ENCODE data around the gene STK11IP. TPM values are rescaled to one million over a fixed set of nuclear protein-coding genes. Genes with fewer than 3 reads are reported as not detected.
A peak's percentile ranks its signal among the peaks of the same experiment; 100 is the strongest.

STK11IP gene
- total and polyA plus RNA-seq, 2 of the 13 experiments (the other 11 are each of a cell fraction or from before 2014, with no cell fraction given): 12.8 to 24.0 TPM

- TF ChIP-seq PRDM10 (CRISPR knock-in tag; IDR thresholded peaks at IDR 0.05; ENCODE audit: low read depth): 0 out of 2 replicates have a peak, but pooled peaks have one; percentile 49
- 0 out of 2 replicates have a peak, but pooled peaks have one; percentile 40 for TF ChIP-seq HMG20B (CRISPR knock-in tag; conservative IDR thresholded peaks at IDR 0.05)
- TF ChIP-seq TRIM22 (IDR thresholded peaks at IDR 0.05): no peak
- TF ChIP-seq PHF5A (CRISPR knock-in tag; IDR thresholded peaks at IDR 0.05; ENCODE audit: low read depth, unreplicated experiment): peak; percentile 52
- TF ChIP-seq MLX (CRISPR knock-in tag; IDR thresholded peaks at IDR 0.05): 0 out of 2 replicates have a peak, but pooled peaks have one; percentile 43
- TF ChIP-seq ZBTB25 (CRISPR knock-in tag; IDR thresholded peaks at IDR 0.05): peak; percentile 85; the same call in 1 of the 2 replicates
- peak; percentile 72 for TF ChIP-seq CBX1 (IDR thresholded peaks at IDR 0.05; ENCODE audit: low read depth)
- no peak for TF ChIP-seq ZNF460 (CRISPR knock-in tag; IDR thresholded peaks at IDR 0.05; ENCODE audit: borderline replicate concordance)
- peak; percentile 73; the same call in 1 of the 2 replicates for TF ChIP-seq AHR (CRISPR knock-in tag; IDR thresholded peaks at IDR 0.05)
- TF ChIP-seq ZNF264 (CRISPR knock-in tag; IDR thresholded peaks at IDR 0.05): no peak
- no peak for TF ChIP-seq ZNF841 (CRISPR knock-in tag; IDR thresholded peaks at IDR 0.05; ENCODE audit: borderline replicate concordance)
- no peak; the same call in 1 of the 2 replicates for TF ChIP-seq SAFB2 (CRISPR knock-in tag; IDR thresholded peaks at IDR 0.05; ENCODE audit: borderline replicate concordance, low read depth)
- no peak for TF ChIP-seq MED13 (CRISPR knock-in tag; IDR thresholded peaks at IDR 0.05)
- no peak for TF ChIP-seq ZNF383 (CRISPR knock-in tag; IDR thresholded peaks at IDR 0.05; ENCODE audit: borderline replicate concordance)
- no peak for TF ChIP-seq ZBTB39 (CRISPR knock-in tag; IDR thresholded peaks at IDR 0.05)
- TF ChIP-seq HINFP (CRISPR knock-in tag; IDR thresholded peaks at IDR 0.05; ENCODE audit: low read depth): no peak
- no peak for TF ChIP-seq NONO (IDR thresholded peaks at IDR 0.05)
- TF ChIP-seq NONO (CRISPR knock-in tag; conservative IDR thresholded peaks at IDR 0.05): peak; percentile 86
- no peak for TF ChIP-seq ELF4 (CRISPR knock-in tag; IDR thresholded peaks at IDR 0.05; ENCODE audit: borderline replicate concordance)
These were observed 44.9 kb downstream of the STK11IP start (continued) for GRCh38 chr2:219642465-219643083.

Data from HepG2 (cell line).